Naive B cell (primary cell): ENCODE measurements around the gene SSR4. TPM values are rescaled to one million over a fixed set of nuclear protein-coding genes. Genes with fewer than 3 reads are reported as not detected.

Experiments used
- ATAC-seq, 2 donors: fragments of 150-1000 bp; cut with Tn5 transposase; 2 replicates each; pipeline ENCODE4 v1.10.0; 2021; ENCODE audit warnings: low read depth in 2 of 2, mild to moderate bottlenecking in 2 of 2, moderate library complexity in 2 of 2
- DNase-seq: peaks from one replicate; pipeline ENCODE4 v3.0.0; 2022
- H3K27ac Mint-ChIP-seq, 6 donors: one replicate each; pipeline ENCODE4 v1.8.0; 2020 to 2022; ENCODE audit warnings: mild to moderate bottlenecking in 6 of 6, mixed read lengths in 6 of 6, moderate library complexity in 5 of 6, inconsistent platforms in 2 of 6
- H3K27me3 Mint-ChIP-seq, 3 donors: one replicate each; pipeline ENCODE4 v1.8.0; 2021 to 2022; ENCODE audit warnings: mixed read lengths in 3 of 3, mild to moderate bottlenecking in 1 of 3
- H3K36me3 Mint-ChIP-seq, 2 donors: one replicate each; pipeline ENCODE4 v1.8.0; 2020 to 2022; ENCODE audit warnings: mixed read lengths in 2 of 2, inconsistent platforms in 1 of 2, mild to moderate bottlenecking in 1 of 2
- H3K4me1 Mint-ChIP-seq, 3 donors: one replicate each; pipeline ENCODE4 v1.8.0; 2020 to 2022; ENCODE audit warnings: mixed read lengths in 3 of 3, inconsistent platforms in 1 of 3, mild to moderate bottlenecking in 1 of 3, moderate library complexity in 1 of 3
- H3K4me3 Mint-ChIP-seq, 8 donors: one replicate each; pipeline ENCODE4 v1.8.0; 2020 to 2022; ENCODE audit warnings: mild to moderate bottlenecking in 8 of 8, mixed read lengths in 8 of 8, moderate library complexity in 8 of 8, inconsistent platforms in 2 of 8
- H3K9me3 Mint-ChIP-seq, 7 donors: one replicate each; pipeline ENCODE4 v1.8.0; 2020 to 2022; ENCODE audit warnings: mixed read lengths in 7 of 7, mild to moderate bottlenecking in 5 of 7, inconsistent platforms in 2 of 7, moderate library complexity in 1 of 7
- polyA plus RNA-seq, 6 donors: library from polyadenylated mRNA; unstranded; fragments of 300-500 nt; fragmentation: Illumina TruSeq; gene quantifications; one replicate each; pipeline ENCODE4 v1.2.3, GENCODE V29; 2021; ENCODE audit warnings: low read depth in 6 of 6

SSR4 gene
- polyA plus RNA-seq, 6 donors from 2014 or later, result 308 to 413 (median 364) TPM

GRCh38 chrX:153828308-153828707, 33.8 kb downstream of the SSR4 start:
- H3K36me3 Mint-ChIP-seq, result peaks cover 0 to 3% of the 10 kb centered on the region in 2 donors
- ATAC-seq (no peak), DNase-seq (no peak)
- H3K4me3 Mint-ChIP-seq, result peak overlapping the region in 5 of 8 donors; percentile 12 to 50 (median 20)
- H3K27ac Mint-ChIP-seq, result no peak overlapping the region
- H3K9me3 Mint-ChIP-seq, result peaks cover 0 to 7% (median 1%) of the 10 kb centered on the region in 7 donors
- H3K4me1 Mint-ChIP-seq, result peaks cover 5 to 8% (median 6%) of the 10 kb centered on the region in 3 donors
- peaks cover 14 to 59% (median 58%) of the 10 kb centered on the region in 3 donors for H3K27me3 Mint-ChIP-seq

GRCh38 chrX:153828723-153829548, 34.5 kb downstream of the SSR4 start:
- DNase-seq (no peak), ATAC-seq (peak; percentile 45 to 55)
- Mint-ChIP-seq H3K4me3 (peak overlapping the region; percentile 63 to 82 (median 71)), H3K9me3 (peaks cover 0 to 7% (median 1%) of the 10 kb centered on the region in 7 donors), H3K27ac (peak overlapping the region in 2 of 6 donors; percentile 56 to 77), H3K27me3 (peaks cover 11 to 56% (median 53%) of the 10 kb centered on the region in 3 donors), H3K4me1 (peaks cover 5 to 8% (median 6%) of the 10 kb centered on the region in 3 donors), H3K36me3 (peaks cover 0 to 3% of the 10 kb centered on the region in 2 donors)

DNA sequence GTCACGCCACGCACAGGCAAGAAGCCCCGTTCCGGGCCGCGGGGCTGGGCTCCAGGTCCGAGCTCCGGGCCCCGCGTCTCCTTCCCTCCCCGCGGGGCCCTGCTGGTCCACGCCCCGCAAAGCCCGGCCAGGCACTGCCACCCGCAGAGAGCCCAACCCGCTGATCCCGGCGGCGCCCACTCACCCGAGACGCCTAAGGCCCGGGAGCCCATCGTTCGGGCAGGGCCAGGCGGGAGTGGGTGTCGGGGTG, 35.0 kb downstream of the SSR4 start:
- Mint-ChIP-seq H3K36me3 (peaks cover 0 to 3% of the 10 kb centered on the region in 2 donors), H3K27me3 (peaks cover 11 to 50% (median 47%) of the 10 kb centered on the region in 3 donors), H3K9me3 (peaks cover 0 to 7% (median 1%) of the 10 kb centered on the region in 7 donors), H3K4me1 (peaks cover 5 to 8% (median 6%) of the 10 kb centered on the region in 3 donors), H3K27ac (peak overlapping the region in 1 of 6 donors; percentile 56), H3K4me3 (peak overlapping the region; percentile 63 to 82 (median 71))
- DNase-seq (no peak), ATAC-seq (peak in 1 of 2 donors; percentile 16)

DNA sequence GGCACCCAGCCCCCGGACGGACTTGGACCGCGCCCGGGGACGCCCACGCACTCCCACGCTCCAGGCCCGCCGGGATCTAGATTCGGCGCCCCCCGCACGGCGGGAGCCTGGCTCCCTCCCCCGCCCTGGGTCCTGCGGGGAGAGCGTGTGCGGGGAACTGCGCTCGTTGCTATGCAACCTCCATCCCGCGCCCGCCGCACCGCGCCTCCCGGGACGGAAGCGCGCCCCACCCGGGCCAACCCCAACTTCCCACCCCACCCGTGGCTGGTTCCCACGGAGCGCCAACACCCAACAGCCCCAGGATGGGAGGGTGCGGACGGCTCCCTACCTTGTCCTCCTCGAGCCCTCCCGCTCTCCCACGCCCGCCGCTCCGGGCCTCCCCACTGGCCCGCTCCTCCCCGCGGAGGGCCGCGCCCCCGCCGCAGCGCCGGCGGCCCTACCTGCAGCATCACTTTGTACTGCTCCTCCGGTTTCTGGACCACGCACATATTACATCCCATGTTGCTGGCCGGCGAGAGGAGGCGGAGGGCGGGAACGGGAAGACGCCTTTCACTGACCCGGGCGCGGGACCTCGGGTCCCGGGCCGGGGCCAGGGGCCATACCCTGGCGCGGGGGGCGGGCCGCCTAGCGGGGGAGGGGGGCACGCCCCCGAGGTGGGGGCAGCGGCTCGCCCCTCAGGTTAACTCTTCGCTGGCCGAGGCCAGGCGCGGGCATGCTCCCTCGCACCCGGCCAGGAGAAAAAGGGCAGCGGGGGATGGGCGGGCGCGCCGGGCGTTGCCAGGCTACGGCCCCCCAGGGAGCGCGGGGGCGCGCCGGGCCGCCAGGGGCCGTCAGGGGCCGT, 35.6 kb downstream of the SSR4 start, which contains the start of gene PDZD4:
Gene PDZD4, minus strand, starts transcription at position 746 of the 841 bp plus-strand sequence. Its CDS starts 246 bp downstream, at position 500.
- peak within 1 kb of the TSS in 1 of 6 donors; percentile 56 for H3K27ac Mint-ChIP-seq
- H3K36me3 Mint-ChIP-seq, result peaks cover 0 to 6% of the 10 kb centered on the region in 2 donors
- H3K9me3 Mint-ChIP-seq, result peaks cover 0 to 10% (median 1%) of the 10 kb centered on the region in 7 donors
- peak within 1 kb of the TSS; percentile 63 to 82 (median 72) for H3K4me3 Mint-ChIP-seq
- DNase-seq (no peak), ATAC-seq (peak; percentile 35 to 45)
- H3K27me3 Mint-ChIP-seq, result peaks cover 14 to 46% (median 42%) of the 10 kb centered on the region in 3 donors
- peaks cover 5 to 8% (median 6%) of the 10 kb centered on the region in 3 donors for H3K4me1 Mint-ChIP-seq

GRCh38 chrX:153830640-153831428, 36.4 kb downstream of the SSR4 start:
- peak overlapping the region in 2 of 8 donors; percentile 20 to 56 for H3K4me3 Mint-ChIP-seq
- H3K27me3 Mint-ChIP-seq, result peaks cover 14 to 38% (median 34%) of the 10 kb centered on the region in 3 donors
- H3K9me3 Mint-ChIP-seq, result peaks cover 0 to 10% (median 1%) of the 10 kb centered on the region in 7 donors
- no peak for DNase-seq
- H3K36me3 Mint-ChIP-seq, result peaks cover 0 to 6% of the 10 kb centered on the region in 2 donors
- H3K27ac Mint-ChIP-seq, result no peak overlapping the region
- peaks cover 5 to 8% (median 6%) of the 10 kb centered on the region in 3 donors for H3K4me1 Mint-ChIP-seq
- no peak for ATAC-seq

- H3K4me3 Mint-ChIP-seq, result peak overlapping the region in 6 of 8 donors; percentile 51 to 79 (median 68)
- H3K9me3 Mint-ChIP-seq, result peaks cover 0 to 10% (median 1%) of the 10 kb centered on the region in 7 donors
- peak overlapping the region in 1 of 6 donors; percentile 26 for H3K27ac Mint-ChIP-seq
- H3K27me3 Mint-ChIP-seq, result peaks cover 14 to 40% (median 33%) of the 10 kb centered on the region in 3 donors
- H3K36me3 Mint-ChIP-seq, result peaks cover 0 to 6% of the 10 kb centered on the region in 2 donors
- H3K4me1 Mint-ChIP-seq, result peaks cover 5 to 8% (median 6%) of the 10 kb centered on the region in 3 donors
- DNase-seq (no peak), ATAC-seq (no peak)
These were observed 37.1 kb downstream of the SSR4 start for GRCh38 chrX:153831429-153832150.

- Mint-ChIP-seq H3K4me1 (peaks cover 4 to 6% (median 5%) of the 10 kb centered on the region in 3 donors), H3K27me3 (peaks cover 3 to 39% (median 24%) of the 10 kb centered on the region in 3 donors), H3K4me3 (no peak overlapping the region), H3K36me3 (peaks cover 0 to 6% of the 10 kb centered on the region in 2 donors), H3K9me3 (peaks cover 0 to 5% (median under 1%) of the 10 kb centered on the region in 7 donors), H3K27ac (no peak overlapping the region)
- DNase-seq (no peak), ATAC-seq (no peak)
These were observed 38.3 kb downstream of the SSR4 start for GRCh38 chrX:153832728-153833127.

- no peaks in the 10 kb centered on the region for H3K4me1 Mint-ChIP-seq
- H3K27ac Mint-ChIP-seq, result no peak overlapping the region
- H3K36me3 Mint-ChIP-seq, result peaks cover 0 to 6% of the 10 kb centered on the region in 2 donors
- ATAC-seq, result no peak
- DNase-seq, result no peak
- peaks cover 4 to 33% (median 5%) of the 10 kb centered on the region in 3 donors for H3K27me3 Mint-ChIP-seq
- no peak overlapping the region for H3K4me3 Mint-ChIP-seq
- peaks cover 0 to 4% (median 0%) of the 10 kb centered on the region in 7 donors for H3K9me3 Mint-ChIP-seq
These were observed 42.5 kb downstream of the SSR4 start for GRCh38 chrX:153836921-153837320.

DNA sequence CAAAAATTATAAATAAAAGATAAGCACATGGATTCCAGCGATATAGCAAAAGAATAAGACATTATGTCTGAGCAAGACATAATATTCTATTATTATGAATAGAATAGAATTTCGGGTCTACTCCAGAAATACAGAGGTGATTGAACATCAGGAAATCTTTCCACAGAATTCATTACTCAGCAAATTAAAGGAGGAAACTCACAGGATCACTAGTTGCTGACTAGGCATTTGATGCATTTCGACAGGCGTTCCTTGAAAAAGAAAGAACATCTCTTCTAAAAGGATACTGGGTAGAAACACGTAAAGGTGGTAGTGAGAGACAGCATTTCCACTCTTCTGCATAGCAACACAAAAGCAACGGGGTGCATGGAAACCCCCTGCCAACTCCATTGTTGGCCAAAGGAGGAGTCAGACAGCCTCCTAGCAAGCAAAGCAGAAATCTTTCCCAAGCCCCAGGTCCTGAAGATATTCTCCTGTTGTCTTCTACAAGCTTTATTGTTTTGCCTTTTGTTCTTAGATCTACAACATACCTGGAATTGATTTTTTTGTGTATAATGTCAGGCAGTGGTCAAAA, 50.1 kb downstream of the SSR4 start:
- Mint-ChIP-seq H3K27me3 (peaks cover 9 to 16% (median 14%) of the 10 kb centered on the region in 3 donors), H3K27ac (peak overlapping the region in 1 of 6 donors; percentile 33), H3K9me3 (peaks cover 0 to 4% (median 0%) of the 10 kb centered on the region in 7 donors), H3K4me1 (peaks cover 6 to 13% (median 9%) of the 10 kb centered on the region in 3 donors), H3K4me3 (peak overlapping the region in 4 of 8 donors; percentile 22 to 80 (median 42)), H3K36me3 (peaks cover 5 to 8% of the 10 kb centered on the region in 2 donors)
- ATAC-seq (peak; percentile 64 to 87), DNase-seq (no peak)

- peak overlapping the region in 3 of 8 donors; percentile 35 to 75 (median 50) for H3K4me3 Mint-ChIP-seq
- peaks cover 0 to 4% (median 0%) of the 10 kb centered on the region in 7 donors for H3K9me3 Mint-ChIP-seq
- peaks cover 5 to 8% of the 10 kb centered on the region in 2 donors for H3K36me3 Mint-ChIP-seq
- H3K27me3 Mint-ChIP-seq, result peaks cover 9 to 16% (median 12%) of the 10 kb centered on the region in 3 donors
- DNase-seq (no peak), ATAC-seq (no peak)
- peak overlapping the region in 1 of 6 donors; percentile 47 for H3K27ac Mint-ChIP-seq
- H3K4me1 Mint-ChIP-seq, result peaks cover 6 to 13% (median 9%) of the 10 kb centered on the region in 3 donors
These were observed 50.7 kb downstream of the SSR4 start for GRCh38 chrX:153845195-153845594.

GRCh38 chrX:153845842-153846241, 51.4 kb downstream of the SSR4 start:
- H3K9me3 Mint-ChIP-seq, result peaks cover 0 to 4% (median 0%) of the 10 kb centered on the region in 7 donors
- H3K4me1 Mint-ChIP-seq, result peaks cover 6 to 13% (median 9%) of the 10 kb centered on the region in 3 donors
- peaks cover 5 to 8% of the 10 kb centered on the region in 2 donors for H3K36me3 Mint-ChIP-seq
- DNase-seq (no peak), ATAC-seq (no peak)
- peaks cover 14 to 18% (median 16%) of the 10 kb centered on the region in 3 donors for H3K27me3 Mint-ChIP-seq
- peak overlapping the region in 1 of 8 donors; percentile 59 for H3K4me3 Mint-ChIP-seq
- H3K27ac Mint-ChIP-seq, result no peak overlapping the region
